Daoy (cell line): Measurements from ENCODE around the gene NOTUM. TPM values are rescaled to one million over a fixed set of nuclear protein-coding genes. Genes with fewer than 3 reads are reported as not detected.

ENCODE experiments used
- DNase-seq: peaks from one replicate; pipeline ENCODE4 v3.0.0-alpha.2; 2015; ENCODE audit warnings: low read depth
- total RNA-seq: library from RNA; depleted of rRNA; stranded (reverse); fragments of >200 nt; shearing (Covaris generic); gene quantifications from 2 replicates; pipeline ENCODE4 v1.2.3, GENCODE V29; 2014; rRNA removed

NOTUM gene
- total RNA-seq, result 0.11 and 0.51 TPM in 2 replicates

DNA sequence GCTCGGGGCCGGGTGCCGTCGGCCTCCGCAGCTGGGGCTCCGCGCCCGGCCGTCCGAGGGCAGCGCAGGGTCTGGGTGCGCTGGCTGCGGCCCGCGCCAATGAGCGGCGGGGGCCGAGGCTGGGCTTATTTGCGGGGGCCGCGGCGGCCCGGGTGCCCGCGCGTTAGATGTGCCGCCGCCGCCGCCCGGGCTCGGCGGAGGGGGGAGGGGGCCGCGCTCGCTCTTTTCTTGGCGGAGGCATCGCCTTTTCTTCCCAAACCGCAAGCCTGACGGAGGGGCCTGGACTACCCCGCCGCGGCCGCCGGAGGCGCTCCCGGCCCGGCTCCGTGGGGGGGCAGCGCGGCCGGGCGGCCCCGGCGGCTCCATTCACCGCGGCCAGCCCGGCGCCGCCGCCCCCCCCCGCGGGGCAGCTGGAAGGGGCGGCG, at the start of gene NOTUM:
TSS of gene NOTUM (minus strand) at position 101 of the 425 bp plus-strand sequence. CDS start 278 bp downstream, outside the sequence.
- peak; percentile 54 for DNase-seq

DNA sequence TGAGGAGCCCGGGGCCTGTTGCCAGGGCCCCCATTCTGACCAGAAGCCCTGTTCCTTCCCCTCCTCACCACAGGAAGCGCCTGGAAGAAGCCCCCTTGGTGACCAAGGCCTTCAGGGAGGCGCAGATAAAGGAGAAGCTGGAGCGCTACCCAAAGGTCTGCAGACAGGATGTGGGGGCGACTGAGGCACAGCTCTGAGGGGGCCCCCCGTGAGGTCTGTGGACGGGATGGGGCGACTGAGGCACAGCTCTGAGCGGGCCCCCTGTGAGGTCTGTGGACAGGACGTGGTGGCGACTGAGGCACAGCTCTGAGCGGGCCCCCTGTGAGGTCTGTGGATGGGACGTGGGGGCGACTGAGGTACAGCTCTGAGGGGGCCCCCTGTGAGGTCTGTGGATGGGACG, 48.4 kb upstream of the NOTUM start:
- no peak for DNase-seq

GRCh38 chr17:82008941-82009405, 48.0 kb upstream of the NOTUM start:
- no peak for DNase-seq

DNA sequence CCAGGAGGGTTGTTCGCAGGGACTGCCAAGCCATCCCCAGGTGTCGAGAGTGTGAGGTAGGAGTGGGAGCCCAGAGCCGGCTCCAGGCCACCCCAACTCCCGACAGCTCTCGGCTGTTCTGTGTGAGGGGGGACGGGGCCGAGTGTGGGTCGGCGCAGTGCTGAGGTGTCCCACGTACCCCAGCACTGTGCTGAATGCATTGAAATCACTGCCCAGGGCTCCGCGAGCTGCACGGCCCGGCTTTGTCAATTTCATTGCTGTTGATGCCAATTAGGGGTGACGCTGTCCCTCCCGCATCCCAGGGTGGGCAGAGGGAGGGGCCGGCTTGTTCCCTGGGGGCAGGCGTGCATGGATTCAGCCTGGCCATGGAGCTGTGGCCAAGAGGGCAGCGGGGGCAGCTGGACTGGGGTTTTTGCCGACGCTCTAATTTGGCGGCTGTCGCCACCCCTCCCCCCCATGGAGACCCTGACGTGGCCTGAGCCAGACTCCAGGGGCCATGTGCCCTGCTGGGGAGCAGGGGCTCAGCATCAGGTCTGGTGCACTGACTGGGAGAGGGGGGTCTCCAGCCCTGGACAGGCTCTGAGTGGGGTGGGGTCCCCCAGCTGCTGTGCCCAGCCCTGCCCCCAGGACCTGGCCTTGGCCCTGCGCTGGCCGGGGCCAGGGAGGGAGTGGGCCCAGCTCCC, 47.4 kb upstream of the NOTUM start:
- no peak for DNase-seq

DNA sequence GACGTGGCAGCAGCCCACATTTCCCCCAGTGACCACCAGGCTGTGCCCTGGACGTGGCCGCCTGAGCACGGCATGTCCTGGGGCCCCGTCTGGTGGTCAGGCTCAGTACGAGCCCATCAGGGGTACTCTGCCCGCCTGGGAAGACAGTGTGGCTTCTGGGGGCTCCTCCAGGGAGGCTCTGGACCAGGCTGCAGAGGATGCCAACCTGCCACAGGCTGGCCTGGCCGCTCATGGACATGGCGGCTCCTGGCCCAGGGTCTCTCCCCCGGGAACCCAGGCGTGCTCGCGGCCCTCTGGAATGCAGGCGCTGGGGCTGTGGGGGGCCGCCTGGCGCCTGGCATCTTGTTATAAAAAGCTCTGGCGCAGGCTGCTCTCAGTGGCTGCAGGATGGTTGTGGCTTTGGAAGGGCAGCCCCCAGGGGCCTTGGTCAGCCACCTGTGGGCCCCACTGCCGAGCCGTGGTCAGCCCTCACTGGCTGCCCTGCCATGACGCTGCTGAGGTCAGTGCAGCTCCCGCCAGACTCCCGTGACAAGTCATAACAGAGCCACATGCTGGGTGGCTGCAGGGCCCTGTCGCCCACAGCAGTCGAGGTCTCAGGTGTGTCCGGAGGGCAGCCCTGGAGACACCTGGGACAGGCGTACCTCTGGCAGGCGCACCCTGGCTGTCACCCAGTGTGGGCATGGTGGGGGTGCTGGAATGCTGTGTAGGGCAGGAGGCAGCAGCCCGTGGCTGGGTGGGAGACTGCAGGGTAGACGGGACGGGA, 46.7 kb upstream of the NOTUM start:
- DNase-seq, result no peak

- no peak for DNase-seq
Measured at GRCh38 chr17:82007228-82007494, 46.2 kb upstream of the NOTUM start.

DNA sequence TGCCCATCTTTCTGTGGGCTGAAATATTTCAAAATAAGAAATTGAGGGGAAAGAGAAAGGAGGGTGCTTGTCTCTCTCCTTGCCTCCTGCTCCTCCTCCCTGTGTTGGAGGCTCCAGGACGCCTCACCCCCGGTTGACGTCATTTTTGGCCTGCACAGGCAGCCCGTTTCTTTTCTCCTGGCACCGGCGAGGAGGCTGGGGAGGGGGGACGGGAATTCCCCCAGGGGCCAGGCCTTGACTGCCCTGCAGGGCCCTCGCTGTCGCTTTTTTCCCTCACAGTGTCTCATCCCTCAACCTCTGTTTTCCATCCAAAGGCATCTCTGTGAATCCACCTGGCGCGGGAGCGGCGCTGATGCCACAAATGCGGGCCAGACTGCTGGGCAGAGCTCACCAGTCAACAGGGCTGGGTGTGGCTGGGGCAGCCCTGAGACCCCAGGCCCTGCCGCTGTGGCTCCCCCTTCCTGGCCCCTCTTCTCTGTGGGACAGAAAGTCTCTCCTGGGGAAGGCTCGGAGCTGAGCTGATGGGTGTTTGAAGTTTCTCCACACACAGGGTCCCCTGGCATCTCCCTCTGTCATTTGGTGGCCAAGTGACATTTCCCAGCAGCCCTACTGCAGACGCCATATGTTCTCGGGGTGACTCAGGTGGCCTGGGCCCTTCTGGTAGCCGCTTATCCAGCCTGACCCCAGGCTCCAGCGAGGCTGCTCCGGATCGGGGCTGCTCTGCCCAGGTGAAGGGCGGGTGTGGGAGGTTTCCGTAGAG, 45.7 kb upstream of the NOTUM start:
- peak; percentile 87 for DNase-seq

DNA sequence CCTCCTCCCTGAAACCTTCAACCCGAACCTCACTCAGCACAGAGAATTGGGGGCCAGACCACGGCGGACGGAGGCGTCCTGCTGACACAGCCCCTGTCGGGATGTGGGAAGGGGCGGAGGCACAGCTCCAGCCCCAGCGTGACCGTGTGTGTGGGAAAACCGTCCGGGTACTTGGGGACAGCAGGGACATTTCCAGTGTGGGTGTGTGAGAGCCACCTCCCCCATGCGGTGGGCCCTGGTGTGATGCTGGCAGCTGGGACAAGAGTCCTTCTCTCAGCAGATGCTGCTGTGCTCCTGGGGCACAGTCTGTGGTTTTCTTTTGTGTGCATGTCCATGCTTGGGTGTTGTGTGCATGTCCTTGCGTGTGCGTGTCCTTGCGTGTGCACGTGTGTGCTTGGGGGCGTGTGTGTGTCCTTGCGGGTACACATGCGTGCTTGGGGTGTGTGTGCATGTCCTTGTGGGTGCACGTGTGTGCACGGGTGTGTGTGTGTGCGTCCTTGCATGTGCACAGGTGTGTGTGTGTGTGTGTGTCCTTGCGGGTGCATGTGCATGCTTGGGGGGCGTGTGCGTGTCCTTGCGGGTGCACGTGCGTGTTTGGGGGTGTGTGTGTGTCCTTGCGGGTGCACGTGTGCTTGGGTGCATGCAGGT, 44.8 kb upstream of the NOTUM start:
- DNase-seq, result no peak

DNA sequence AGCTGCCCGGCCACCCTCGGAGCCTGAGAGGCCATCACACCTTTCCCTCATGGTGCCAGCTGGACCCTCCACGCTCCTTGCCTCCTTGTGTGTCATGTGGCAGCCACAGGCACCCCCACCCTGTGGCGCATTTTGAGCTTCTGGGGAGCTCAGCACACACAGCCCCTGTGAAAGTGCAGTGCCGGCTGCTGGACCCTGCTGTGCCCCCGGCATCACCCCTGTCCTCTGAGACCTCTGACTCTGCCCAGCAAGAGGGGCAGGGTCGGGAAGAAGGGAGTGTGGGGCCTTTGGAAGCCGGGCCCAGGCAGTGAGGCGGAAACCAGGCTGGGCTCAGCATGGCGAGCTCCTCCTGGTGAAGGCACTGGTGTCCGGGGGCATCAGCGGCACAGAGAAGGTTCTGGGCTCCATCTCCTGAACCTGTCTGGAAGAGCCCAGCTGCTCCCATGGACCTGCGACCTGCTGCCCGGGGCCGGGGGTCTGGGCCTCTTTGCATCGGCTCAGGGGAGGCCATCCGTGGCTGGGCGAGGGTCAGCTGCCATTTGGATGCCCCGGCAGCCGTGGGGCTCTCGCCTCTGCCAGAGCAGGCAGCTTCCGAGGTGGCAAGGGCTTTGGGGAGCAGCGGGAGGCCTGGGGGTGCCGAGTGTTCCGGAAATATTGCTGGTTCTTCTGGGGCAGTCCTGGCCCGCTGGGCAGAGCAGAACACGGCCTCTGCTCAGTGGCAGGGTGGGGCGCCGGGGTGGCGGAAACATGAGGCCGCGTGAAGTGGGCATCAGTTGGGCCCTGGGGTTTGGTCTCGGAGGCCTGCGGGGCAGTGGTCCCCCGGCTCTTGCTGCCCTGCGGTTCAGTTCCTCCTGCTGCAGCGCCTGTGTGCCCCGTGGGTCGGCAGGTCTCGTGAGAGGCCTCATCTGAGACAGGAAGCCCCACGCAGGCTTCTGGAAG, 43.8 kb upstream of the NOTUM start:
- no peak for DNase-seq

DNA sequence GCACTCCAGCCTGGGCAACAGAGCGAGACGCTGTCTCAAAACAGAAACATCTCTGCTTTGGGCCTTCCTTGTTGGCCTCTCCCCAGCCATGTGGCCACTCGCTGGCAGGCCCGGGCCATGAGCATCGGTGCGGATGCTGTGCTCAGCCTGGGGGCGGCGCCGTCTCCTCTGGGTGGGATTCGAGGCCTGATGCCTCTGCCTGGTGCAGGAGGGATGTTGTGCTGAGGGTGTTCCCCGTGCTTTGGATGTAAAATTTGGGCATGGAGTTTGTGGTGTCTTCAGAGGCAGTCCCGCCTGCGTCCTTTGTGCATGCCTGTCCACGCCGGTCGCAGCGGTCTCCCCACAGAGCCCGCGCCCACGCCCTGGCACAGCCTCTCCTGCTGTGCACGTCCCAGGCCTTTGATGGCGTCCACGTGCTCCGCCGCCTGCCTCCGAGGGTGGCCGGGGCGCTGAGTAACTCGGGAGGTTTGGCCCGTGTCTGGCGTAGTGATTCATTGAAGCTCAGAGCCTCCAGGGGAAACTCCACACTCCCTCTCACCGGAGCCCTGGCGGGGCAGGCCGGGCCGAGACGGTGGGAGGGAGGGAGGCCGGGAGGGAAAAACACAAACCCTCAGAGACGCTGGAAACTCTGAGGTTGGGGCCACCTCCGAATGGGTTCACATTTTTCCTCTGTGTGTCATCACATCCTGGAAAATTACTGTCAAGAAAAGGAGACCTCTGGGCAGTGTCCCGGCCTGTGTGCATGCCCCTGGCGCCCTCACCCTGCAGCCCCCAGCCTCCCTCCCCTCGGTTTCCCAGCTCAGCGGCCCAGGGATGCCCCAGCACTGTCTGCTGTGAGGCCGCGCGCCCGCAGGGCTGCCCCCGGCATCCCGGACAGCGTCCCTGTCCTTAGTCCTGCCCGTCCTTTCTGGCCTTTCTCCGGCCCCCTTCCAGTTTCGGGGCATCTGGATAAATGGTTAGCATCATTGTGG, 42.7 kb upstream of the NOTUM start:
- peak; percentile 99 for DNase-seq

- DNase-seq, result no peak
Measured at GRCh38 chr17:82001571-82002056, 40.6 kb upstream of the NOTUM start.

DNA sequence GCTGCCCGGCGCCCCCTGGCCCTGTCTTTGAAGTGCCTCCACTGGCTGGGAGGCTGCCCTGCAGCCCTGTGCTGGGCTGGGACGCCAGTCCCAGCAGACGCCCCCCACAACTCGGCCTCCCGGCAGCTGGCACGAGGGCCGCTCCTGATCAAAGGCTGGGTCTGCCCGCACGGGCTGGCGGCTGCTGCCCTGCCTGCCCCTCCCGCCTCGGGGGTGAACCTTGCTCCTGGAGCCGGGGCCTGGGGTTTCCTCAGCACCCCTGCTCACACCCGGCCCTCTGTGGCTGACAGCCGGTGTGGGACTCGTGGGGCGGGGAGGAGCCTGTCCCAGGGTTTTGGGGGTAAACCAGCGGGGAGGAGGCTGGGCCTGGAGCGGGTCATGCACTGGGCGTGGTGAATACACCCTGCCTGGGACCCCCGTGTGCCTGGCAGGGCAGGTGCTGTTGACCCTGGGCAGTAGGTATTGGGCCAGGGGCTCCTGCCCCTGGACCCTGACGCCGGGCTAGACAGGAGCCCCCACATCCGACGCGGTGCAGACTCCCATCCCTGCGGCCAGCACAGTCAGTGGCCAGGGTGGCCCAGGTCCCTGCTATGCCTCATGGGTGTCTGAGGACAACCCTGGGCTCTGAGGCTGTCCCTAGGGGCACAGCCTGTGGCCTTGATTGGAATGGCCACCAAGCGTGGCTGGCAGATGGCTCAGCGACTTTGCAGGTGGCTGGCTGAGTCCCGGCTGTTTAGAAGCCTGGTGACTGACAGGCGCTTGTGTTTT, 40.0 kb upstream of the NOTUM start:
- no peak for DNase-seq

GRCh38 chr17:81999976-82000802, 39.2 kb upstream of the NOTUM start:
- DNase-seq, result no peak

DNA sequence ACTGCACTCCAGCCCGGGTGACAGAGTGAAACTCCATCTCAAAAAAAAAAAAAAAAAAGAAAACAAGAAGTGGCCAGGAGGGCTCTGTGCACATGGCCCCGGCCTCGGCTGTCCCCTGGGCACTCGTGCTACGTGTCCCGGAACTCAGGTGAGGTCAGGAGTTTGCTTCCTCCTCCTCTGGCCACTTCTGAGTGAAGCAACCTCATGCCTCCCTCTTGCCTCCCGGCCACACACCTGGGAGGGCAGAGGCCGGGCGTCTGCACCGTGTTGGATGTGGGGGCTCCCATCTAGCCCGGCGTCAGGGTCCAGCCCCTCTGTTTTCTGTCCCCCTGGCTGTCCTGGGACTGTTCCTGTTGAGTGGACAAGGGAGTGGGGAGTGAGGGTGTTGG, 38.6 kb upstream of the NOTUM start:
- no peak for DNase-seq

DNA sequence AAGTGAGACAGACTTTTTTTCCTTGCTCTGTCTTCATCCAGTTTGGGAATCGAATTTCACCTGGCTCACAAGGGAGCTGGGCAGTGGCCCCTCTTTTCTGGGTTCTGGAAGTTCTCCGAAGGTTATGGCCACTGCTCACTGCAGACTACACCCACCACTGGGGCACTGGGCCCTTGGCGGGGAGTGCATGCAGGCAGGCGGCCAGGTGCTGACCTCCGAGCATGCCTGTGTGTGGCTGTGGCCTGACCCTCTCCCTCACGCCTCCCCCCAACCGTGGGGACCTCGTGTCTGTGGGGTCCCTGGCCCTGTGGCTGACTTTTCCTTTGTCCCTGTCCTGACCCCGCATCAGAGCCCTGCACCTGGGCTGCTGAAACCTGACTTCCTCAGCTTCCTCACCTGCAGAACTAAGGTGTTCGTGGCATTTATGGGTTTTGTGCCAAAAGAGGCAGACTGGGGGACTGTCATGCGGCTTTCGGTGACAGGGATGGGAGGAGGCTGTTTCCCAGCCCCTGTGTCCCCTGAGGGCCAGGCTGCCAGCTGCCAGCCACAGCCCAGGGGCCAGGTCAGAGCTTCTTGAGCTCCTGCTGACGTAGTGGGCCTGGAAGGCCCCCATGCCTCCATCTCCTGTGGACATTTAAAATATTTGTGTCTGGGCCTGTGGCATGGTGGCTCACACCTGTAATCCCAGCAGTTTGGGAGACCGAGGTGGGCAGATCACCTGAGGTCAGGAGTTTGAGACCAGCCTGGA, 37.9 kb upstream of the NOTUM start:
- no peak for DNase-seq

DNA sequence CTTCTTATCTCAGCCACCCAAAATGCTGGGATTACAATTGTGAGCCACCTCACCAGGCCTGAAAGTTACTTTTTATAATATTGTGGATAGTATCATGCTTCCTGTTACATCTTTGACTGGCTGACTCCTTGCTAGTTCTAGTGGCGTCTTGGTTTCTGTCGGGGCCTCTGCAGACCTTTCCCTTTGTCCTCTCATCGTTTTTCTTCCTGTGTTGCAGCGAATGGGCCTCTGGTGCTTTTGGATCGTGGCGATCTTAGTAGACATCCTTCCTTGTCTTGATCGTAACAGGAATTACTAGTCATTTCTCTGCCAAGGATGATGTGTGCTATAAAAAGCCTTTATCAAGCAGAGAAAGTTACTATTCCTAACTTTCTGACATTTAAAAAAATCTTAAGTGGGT, 37.2 kb upstream of the NOTUM start:
- DNase-seq, result no peak

DNA sequence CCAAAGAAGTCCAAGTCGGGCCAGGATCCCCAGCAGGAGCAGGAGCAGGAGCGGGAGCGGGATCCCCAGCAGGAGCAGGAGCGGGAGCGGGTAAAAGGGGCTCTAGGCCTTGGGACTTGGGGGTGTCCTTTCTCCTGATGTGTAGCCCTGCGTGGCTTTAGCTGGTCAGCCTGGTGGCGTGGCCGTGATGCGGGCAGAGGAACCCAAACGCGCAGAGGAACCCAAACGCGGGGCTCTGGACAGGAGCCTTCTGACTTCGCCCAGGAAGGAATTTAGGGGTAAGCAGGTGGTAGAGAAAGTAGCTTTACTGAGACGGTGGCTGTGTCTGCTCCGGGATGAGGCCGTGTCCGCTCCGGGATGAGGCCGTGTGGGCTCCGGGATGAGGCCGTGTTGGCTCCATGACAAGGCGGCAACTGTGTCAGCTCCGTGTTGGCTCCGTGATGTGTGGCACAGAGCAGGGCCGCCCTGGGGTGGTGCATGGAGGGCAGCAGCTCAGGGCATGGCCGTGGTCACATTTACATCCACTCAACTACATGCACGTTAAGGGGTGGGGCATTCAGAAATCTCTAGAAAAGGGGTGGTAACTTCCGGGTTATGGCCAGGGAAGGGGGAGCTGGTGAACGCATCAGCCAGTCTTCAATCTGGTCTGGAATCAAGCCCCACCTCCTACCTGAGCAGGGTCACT, 35.9 kb upstream of the NOTUM start:
- DNase-seq, result no peak
